Left ventricle myocardium inferior (tissue), 1 donor: ENCODE data around the gene WNT9B. TPM values are rescaled to one million over a fixed set of nuclear protein-coding genes. Genes with fewer than 3 reads are reported as not detected.

Experiments
- DNase-seq: peaks from one replicate; pipeline ENCODE4 v3.0.0-alpha.2; 2020
- H3K27ac ChIP-seq: fragments of 200-600 bp; replicated peaks from 2 replicates; pipeline ENCODE4 v1.8.0; 2021
- H3K27me3 ChIP-seq: fragments of 200-600 bp; 2 replicates; pipeline ENCODE4 v1.8.0; 2021; ENCODE audit warnings: low read depth
- H3K36me3 ChIP-seq: fragments of 200-600 bp; 2 replicates; pipeline ENCODE4 v1.8.0; 2021
- H3K4me1 ChIP-seq: fragments of 200-600 bp; 2 replicates; pipeline ENCODE4 v1.8.0; 2021
- H3K4me3 ChIP-seq: fragments of 200-600 bp; 2 replicates; pipeline ENCODE4 v1.8.0; 2021; ENCODE audit warnings: mild to moderate bottlenecking, moderate library complexity
- H3K9me3 ChIP-seq: fragments of 200-600 bp; replicated peaks from 2 replicates; pipeline ENCODE4 v1.8.0; 2021
- intact Hi-C: fragments of 100-400 bp; cut with micrococcal nuclease; formaldehyde crosslinking; loops from one replicate; pipeline ENCODE4 v1.11.0; 2022
- total RNA-seq: library from RNA; stranded (reverse); fragmentation: NEBNext Ultra II Directional; extraction: Animal tissue kit (Norgen Biotek cat#: 25700); gene quantifications from one replicate; pipeline ENCODE4 v1.2.1, GENCODE V29; 2021
- TF ChIP-seq, protein P1 (sequence below): fragments of 200-600 bp; IDR thresholded peaks from 2 replicates; pipeline ENCODE4 v1.8.0; 2021; ENCODE audit warnings: antibody characterized with exemption, mild to moderate bottlenecking, borderline replicate concordance
- donor health status: DM: no; HTN: yes; CAD: no; lungs with severe emphysema.

Gene WNT9B
- total RNA-seq, 1 donor from 2014 or later, result 0.85 TPM

DNA sequence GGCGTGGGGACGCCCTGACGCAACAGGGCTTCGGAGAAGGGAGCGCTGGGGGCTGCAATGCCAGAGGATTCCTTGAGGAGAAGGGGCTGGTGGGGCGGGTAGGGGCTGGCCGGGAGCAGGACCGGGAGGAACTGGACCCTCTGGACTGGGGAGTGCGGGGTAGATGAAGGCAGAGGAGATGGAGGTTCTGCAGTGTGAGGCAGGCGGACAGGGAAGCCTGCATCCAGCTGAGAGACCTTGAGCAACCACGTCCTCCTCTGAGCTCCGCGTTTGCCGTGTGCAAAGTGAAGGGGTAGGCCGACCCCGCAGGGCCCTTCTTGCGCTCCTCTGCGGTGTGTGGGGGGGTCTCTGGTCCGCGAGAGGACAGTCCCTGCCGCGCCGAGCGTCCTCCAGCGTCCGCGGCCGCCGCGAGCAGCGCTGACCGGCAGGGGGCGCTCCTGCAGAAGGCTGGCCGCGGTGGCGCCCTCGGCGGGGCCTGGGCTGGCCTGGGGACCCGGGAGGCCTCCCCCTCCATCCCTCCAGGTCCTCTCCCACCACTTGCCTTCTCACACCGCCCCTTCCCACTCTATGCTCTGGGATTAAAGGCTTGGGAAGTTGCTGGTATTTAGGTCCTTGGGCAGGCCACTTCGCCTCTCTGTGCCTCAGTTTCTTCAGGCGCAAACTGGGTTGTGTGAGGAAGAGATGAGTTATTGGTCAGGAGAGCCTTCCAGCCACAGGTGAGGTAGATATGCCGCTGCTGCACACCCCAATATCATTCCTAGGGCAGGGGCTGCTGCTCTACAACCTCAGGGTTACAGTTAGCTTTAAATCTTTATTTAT is 9.6 kb upstream of the WNT9B start:
- peak overlapping the region; percentile 39 for H3K4me3 ChIP-seq
- intact Hi-C loops, result no loop called here
- no peaks in the 10 kb centered on the region for H3K36me3 ChIP-seq
- TF ChIP-seq, protein P1, sequence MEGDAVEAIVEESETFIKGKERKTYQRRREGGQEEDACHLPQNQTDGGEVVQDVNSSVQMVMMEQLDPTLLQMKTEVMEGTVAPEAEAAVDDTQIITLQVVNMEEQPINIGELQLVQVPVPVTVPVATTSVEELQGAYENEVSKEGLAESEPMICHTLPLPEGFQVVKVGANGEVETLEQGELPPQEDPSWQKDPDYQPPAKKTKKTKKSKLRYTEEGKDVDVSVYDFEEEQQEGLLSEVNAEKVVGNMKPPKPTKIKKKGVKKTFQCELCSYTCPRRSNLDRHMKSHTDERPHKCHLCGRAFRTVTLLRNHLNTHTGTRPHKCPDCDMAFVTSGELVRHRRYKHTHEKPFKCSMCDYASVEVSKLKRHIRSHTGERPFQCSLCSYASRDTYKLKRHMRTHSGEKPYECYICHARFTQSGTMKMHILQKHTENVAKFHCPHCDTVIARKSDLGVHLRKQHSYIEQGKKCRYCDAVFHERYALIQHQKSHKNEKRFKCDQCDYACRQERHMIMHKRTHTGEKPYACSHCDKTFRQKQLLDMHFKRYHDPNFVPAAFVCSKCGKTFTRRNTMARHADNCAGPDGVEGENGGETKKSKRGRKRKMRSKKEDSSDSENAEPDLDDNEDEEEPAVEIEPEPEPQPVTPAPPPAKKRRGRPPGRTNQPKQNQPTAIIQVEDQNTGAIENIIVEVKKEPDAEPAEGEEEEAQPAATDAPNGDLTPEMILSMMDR, result peak; percentile 84
- DNase-seq, result no peak
- H3K9me3 ChIP-seq, result peaks cover 10% of the 10 kb centered on the region
- no peak overlapping the region for H3K27ac ChIP-seq
- peaks cover 70% of the 10 kb centered on the region for H3K27me3 ChIP-seq
- H3K4me1 ChIP-seq, result peaks cover 7% of the 10 kb centered on the region

GRCh38 chr17:46842835-46843234 is 8.5 kb upstream of the WNT9B start:
- DNase-seq, result no peak
- Histone ChIP-seq H3K9me3 (peaks cover 10% of the 10 kb centered on the region), H3K36me3 (no peaks in the 10 kb centered on the region), H3K27ac (no peak overlapping the region), H3K4me3 (no peak overlapping the region), H3K27me3 (peaks cover 70% of the 10 kb centered on the region), H3K4me1 (peaks cover 7% of the 10 kb centered on the region)
- intact Hi-C loops, result no loop called here
- TF ChIP-seq, protein P1, result peak; percentile 35

GRCh38 chr17:46847204-46848191 is 3.9 kb upstream of the WNT9B start:
- peaks cover 13% of the 10 kb centered on the region for H3K4me1 ChIP-seq
- TF ChIP-seq, protein P1, result no peak
- no peak for DNase-seq
- H3K9me3 ChIP-seq, result peaks cover 10% of the 10 kb centered on the region
- peaks cover 74% of the 10 kb centered on the region for H3K27me3 ChIP-seq
- no peaks in the 10 kb centered on the region for H3K36me3 ChIP-seq
- H3K4me3 ChIP-seq, result no peak overlapping the region
- no peak overlapping the region for H3K27ac ChIP-seq
- intact Hi-C loops, result no loop called here

GRCh38 chr17:46848534-46848933 is 2.8 kb upstream of the WNT9B start:
- Histone ChIP-seq H3K9me3 (peaks cover under 1% of the 10 kb centered on the region), H3K4me1 (peaks cover 13% of the 10 kb centered on the region), H3K4me3 (no peak overlapping the region), H3K36me3 (no peaks in the 10 kb centered on the region), H3K27ac (no peak overlapping the region), H3K27me3 (peaks cover 79% of the 10 kb centered on the region)
- intact Hi-C loops, result no loop called here
- no peak for DNase-seq
- TF ChIP-seq, protein P1, result no peak

- Histone ChIP-seq H3K9me3 (no peaks in the 10 kb centered on the region), H3K27me3 (peaks cover 90% of the 10 kb centered on the region), H3K4me3 (peak overlapping the region; percentile 64), H3K4me1 (peaks cover 13% of the 10 kb centered on the region), H3K27ac (no peak overlapping the region), H3K36me3 (no peaks in the 10 kb centered on the region)
- DNase-seq, result no peak
- TF ChIP-seq, protein P1, result no peak
- intact Hi-C loops, result no loop called here
Measured at GRCh38 chr17:46850688-46851028, 725 bp upstream of the WNT9B start.
